ENCODE data around the gene TNNI3.
"Not testable (repeated sequence)": the region's sequence is repeated elsewhere in the genome, so short reads cannot be mapped to it uniquely, and the experiment has no call there.

TNNI3 gene

DNA sequence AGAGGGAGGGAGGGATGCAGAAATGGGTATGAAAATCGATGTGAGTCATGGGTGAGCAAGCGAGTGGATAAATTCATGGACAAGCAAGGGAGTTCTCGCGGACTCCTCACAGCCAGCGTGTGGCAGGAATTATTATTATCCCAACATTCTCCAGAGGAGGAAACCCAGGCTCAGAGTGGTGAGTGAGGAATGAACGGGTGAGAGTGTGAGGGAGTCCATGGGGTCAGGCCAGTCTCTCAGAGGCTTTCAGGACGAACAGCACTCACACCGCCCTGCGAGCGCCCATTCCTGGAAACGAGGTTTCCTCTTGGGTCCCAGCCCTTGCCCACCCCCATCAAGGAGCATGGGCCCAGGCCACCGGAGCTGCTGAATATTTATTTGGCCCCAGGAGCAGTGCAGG, 15.2 kb upstream of the TNNI3 start:
- no peak for DNase-seq

- DNase-seq: not testable (repeated sequence)
Observed at GRCh38 chr19:55172318-55172717, 14.8 kb upstream of the TNNI3 start.

GRCh38 chr19:55171440-55171839, 13.9 kb upstream of the TNNI3 start:
- DNase-seq: no peak

DNA sequence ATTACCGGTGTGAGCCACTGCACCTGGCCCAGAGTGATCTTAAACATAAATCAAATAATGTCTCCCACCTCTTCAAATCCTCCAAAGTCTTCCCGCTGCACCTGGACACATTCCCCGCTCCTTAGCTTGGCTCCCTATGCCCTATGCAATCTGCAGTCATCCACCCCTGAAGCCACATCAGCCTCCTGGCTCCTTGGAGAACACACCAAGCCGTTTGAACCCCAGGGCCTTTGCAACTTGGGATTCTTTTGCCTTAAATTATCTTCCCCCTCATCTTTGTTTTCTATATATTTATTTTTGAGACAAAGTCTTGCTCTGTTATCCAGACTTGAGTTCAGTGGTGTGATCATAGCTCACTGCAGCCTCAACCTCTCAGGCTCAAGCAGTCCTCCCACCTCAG, 11.6 kb upstream of the TNNI3 start:
- no peak for DNase-seq

DNA sequence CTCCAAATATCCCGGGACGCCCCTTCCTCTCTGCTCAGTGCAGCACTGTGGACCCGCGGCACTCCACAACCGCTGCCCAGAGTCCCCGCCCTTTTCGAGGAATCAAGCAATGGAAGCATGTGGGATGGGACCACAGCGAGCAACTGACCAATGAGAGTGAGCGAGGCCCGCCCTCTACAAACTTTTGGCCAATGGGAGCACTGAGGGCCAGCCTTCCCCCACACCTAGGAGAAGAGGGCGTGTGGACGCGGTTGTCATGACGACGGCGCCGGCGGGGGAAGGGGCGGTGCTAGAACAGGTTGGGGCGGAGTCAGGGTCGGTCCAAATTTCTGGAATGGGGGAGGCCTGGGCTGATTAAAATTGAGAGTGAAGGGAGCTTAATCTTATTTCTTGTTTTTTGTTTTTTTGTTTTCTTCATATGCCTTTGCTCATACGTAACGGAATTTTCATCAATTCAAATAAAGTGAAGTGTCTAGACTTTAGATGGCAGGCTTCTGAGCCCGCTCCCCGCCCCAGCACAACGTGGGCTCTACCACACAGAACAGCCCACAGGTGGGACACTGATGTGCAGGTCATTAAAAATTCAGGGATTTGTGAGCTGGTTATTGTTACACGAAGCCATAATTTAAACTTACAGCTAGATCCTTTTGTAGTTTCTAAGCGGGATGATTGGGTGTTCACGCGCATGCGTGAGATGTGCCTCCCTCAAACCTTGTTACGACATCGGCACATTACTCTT, 9.2 kb upstream of the TNNI3 start, which contains the start of gene DNAAF3:
Gene DNAAF3 (minus strand): TSS at position 84 of the 739 bp plus-strand sequence. CDS start 200 bp downstream, outside the sequence.
- DNase-seq: peak; percentile 95

DNA sequence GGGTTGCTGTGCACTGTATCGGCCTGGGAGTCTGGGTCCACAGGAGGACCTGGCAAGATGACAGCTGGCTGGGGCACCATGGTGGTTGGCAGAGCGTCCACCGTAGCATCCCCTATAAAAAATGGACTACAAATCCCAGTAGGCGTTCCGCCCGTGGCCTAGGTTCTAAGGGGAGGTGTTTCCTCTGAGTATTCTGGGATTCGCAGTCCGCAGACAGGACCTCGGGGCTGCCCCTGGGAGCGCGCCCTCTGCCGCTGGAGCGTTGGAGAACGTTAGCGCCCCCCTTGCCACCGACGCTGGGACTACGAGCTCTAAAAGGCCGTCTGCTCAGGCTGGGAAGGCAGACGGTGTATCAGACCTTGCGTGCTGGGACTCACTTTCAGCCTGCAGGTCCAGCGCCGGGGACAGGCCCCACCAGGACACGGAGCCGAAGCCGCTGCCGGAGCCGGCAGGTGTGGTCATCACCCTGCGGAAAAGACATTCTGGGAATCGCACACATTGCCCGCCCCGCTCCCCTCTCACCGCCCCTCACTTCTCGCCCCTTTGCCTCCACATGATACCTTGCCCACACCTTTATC, 8.5 kb upstream of the TNNI3 start:
- DNase-seq: peak; percentile 77

DNA sequence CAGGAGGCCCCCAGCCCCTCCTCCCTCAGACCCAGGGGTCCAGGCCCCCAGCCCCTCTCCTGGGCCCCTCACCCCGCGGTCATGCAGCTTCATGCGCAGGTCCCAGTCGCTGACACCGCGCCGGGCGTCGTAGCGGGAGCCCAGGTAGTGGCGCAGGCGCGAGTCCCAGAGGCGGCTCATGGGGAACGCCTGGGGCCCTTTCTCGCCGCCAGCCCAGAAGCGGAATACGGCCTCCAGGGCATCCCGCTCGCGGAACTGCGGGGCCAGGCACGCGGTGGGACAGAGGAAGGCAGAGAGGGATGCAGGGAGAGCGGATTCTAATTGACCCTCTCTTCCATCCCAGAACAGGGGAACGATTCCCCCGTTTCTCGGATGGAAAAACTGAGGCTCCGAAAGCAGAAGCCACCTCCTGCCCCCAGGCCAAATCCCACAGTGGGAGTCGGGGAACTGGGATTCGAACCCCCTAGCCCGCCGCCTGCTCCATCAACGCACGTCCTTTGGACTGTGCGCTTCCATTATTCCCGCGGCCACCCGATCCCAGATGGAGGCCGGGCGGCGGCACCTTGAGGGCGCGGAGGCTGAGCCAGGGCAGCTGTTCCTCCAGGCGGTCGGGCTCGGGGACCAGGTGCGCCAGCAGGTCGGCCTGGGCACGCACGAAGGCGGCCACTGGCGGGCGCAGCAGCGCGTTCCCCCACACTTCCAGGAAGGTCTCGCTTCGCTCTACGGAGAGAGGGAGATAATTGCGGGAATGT, 4.2 kb upstream of the TNNI3 start:
- DNase-seq: no peak

GRCh38 chr19:55160986-55161365, 3.4 kb upstream of the TNNI3 start:
- no peak for DNase-seq

DNA sequence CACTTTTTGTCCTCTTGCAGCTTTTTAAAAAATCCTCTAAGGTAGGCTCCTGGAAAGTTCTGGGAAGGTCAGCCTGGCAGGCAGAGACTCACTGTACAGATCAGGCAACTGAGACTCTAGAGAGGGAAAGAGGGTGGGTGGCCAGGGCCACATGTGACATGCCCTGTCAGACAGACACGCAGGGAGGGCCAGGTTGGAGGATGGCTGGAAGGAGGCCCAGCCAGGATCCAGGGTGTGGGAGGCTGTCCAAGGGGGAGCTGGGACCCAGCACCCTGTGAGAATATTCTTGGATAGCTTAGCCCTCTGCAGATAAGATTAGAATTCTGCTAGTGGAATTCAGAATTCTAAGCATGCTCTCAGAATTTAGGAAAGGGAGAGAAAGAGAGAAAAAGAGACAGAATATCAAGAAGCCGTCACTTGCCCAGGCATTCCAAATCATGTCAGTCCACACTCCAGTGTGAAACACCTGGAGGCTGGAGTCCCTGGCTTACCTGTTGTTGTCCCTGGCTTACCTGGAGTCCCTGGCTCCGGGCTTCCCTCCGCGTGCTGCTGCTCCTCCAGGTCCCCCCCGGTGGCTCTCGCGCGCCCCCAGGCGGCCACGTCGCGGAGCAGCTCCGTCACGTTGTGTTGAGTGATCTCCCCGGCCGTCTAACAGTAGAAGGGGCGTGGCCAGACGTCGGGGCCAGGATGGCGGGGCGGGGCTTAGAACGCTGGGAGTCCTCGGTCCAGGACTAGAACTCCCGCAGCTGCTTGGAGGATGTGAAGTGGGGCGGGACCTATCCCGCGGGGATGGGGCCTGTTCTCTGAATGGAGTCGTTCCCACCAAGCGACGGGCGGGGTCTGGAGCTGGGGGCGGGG, 2.8 kb upstream of the TNNI3 start:
- peak; percentile 96 for DNase-seq

DNA sequence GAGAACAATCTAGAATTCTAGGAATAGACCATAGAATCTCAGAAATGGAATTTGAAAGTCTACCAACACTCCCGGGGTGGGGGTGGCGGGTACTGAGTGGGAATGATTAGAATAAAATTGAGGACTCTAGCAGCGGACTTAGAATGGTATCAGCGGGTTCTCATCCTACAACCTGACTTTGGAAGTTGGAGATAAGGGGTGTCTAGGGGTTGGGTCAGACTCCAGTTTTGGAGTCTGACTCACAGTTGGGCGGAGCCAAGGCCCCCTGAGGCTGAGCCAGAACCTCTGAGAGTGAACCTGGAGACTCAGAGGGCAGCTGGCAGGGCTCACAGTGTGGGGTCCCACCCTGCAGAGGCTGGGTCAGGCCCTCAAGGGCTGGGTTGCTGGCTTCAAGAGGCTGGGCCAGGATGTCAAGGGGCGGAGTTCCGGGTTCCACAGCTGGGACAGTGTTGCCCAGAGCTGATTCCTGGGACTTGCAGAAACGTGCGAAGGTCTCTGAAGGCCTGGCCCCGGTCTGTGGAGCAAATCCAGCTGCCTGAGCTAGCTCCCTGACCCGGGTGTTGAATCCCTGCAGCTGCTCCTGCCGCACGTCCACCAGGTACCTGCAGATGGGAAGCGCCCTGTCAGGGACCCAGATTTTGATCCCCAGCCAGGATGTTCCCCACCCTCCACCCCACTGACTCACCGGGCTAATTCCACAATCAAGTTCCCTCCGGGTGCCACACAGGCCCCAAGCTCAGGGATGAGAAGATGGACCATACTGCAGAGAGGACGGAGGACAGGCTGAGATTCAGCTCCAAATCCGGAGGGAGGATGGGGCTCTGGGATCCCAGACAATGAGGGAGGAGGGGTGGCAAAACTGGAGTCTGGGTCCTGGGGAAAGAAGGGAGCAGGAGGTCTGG, 1.6 kb upstream of the TNNI3 start:
- DNase-seq: no peak

DNA sequence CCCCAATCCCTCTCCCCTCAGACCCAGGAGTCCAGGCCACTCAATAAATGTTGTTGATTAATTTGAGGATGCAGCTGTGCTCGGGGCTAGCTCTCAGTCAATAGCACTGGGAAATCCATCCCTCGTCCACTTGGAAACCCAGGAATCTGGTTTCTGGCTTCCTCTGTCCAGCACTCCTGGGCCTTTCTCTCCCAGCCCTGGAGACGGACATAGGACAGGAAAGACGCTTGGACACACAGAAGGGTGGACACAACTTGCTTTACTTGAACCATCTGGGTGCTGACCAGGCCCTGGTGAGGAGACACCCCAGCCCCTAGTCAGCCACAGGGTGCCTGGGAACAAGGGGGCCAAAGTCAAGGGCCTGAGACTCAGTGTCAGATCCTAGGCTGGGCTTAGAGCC, 891 bp upstream of the TNNI3 start:
- no peak for DNase-seq

DNA sequence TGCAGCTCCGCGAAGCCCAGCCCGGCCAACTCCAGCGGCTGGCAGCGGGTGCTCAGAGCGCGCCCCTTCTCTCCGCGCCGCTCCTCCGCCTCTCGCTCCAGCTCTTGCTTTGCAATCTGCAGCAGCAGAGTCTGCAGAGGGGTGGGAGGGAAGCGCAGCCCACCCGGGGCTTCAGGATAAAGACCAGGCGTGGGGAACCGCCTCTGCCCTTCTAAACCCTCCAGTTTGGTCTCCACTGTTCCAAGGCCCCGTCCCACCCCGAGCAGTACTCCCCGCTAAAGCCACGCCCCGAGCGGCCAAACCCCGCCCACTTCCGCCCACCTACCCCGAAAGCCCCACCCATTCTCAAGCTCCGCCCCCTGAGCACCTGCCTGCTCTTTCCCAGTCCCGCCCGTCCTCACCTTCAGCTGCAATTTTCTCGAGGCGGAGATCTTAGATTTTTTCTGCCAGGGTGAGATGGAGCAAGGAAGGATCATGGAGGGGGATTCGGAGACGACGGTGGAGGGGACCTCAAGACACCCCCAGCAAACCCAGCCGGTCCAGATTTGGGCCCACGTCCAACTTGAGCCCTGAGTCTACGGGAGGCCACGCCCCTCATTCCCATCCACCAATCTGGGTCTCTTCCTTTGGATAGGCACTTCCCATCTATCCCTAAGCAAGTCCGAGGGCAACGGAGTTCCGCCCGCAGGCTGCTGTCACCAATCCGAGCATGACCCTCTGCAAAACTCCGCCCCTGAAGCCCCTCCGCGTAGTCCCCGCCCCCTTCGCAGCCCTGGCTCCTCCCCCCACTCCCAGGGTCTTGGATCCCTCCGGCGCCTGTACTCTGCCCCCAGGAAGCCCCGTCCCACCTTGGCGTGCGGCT, 1.1 kb downstream of the TNNI3 start:
- peak; percentile 85 for DNase-seq

- DNase-seq: not testable (repeated sequence)
Observed at GRCh38 chr19:55155784-55156183, 1.7 kb downstream of the TNNI3 start.

- no peak for DNase-seq
Observed at GRCh38 chr19:55153652-55154264, 3.8 kb downstream of the TNNI3 start.

GRCh38 chr19:55152017-55152416, 5.5 kb downstream of the TNNI3 start:
- DNase-seq: no peak

DNA sequence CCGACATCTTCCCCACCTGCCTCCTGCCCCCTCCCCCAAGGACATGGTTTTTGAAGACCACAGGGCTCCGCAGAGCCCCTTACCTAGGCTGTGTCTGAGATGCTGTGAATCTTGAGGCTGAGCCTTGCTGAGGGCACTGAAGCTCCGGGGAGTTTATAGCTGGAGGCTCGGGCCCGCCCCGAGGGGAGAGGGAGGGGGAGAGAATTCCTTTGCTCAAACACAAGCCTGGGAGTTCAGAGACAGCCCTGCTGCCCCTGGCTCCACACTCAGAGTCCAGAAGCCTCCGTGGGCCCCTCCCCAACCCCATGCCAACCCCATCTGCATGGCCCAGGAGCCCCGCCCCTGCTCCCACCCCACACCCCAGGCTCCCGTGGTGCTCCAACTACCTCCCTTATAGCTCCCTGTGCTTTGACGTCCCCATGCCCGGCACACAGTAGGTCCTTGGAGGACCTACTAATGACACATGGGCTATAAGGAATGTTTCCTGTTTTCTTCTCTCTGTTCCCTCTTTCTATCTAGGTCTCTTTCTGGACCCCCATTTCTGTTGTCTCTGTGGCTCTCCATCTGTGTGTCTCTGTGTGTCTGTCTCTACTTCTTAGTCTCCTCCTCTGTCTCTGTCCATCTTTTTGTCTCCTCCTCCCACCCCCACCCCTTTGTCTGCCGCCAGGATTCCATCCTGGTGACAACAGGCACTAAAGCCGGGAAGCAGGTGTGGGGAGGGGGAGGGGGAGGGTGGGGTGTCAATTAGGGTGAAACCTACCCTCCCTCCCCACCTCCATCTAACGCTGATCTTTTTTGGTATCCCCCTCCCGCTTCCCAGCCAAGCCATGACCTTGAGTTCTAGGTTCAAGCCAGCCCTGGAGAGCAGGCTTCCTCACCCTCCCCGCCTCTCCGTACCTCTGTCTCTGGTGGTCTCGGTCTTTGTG, 8.2 kb downstream of the TNNI3 start, which contains the start of gene TNNT1:
Gene TNNT1 (minus strand): TSS at position 129 of the 926 bp plus-strand sequence. CDS start 2,049 bp downstream, outside the sequence.
- DNase-seq: no peak

DNA sequence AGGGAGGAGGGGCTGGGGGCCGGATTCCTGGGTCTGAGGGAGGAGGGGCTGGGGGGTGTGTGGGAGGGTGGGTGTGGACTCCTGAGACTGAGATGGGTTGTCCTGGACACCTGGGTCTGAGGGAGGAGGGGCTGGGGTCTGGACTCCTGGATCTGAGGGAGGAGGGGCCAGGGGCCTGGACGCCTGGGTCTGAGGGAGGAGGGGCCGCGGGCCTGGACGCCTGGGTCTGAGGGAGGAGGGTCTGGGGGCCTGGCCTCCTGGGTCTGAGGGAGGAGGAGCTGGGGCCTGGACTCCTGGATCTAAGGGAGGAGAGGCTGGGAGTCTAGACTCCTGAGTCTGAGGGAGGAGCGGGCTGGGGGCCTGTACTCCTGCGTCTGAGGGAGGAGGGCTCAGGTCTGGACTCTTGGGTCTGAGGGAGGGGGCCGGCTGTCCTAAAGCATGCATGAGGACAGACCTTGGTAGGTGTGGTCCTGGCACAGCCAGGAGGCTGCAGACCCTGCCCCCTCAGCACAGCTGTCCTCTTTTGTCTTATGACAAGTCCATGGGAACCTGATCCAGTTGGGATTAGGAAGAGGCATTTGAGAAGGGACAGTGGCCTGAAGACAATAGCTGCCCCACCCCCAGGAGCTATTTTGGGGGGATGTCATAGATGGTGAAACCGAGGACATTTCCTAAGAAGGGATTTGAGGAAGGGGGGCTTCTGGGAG, 9.8 kb downstream of the TNNI3 start:
- no peak for DNase-seq

- no peak for DNase-seq
Observed at GRCh38 chr19:55146705-55147273, 10.7 kb downstream of the TNNI3 start.
